Stimulated activated naive CD4-positive, alpha-beta T cell treated with Interleukin-2 at 50 U/mL for 16 hours (primary cell): ENCODE results near the gene KHK.

Experiments
- DNase-seq: peaks from one replicate; lab custom pipeline; 2025; lab: John Stamatoyannopoulos, UW

Gene KHK

DNA sequence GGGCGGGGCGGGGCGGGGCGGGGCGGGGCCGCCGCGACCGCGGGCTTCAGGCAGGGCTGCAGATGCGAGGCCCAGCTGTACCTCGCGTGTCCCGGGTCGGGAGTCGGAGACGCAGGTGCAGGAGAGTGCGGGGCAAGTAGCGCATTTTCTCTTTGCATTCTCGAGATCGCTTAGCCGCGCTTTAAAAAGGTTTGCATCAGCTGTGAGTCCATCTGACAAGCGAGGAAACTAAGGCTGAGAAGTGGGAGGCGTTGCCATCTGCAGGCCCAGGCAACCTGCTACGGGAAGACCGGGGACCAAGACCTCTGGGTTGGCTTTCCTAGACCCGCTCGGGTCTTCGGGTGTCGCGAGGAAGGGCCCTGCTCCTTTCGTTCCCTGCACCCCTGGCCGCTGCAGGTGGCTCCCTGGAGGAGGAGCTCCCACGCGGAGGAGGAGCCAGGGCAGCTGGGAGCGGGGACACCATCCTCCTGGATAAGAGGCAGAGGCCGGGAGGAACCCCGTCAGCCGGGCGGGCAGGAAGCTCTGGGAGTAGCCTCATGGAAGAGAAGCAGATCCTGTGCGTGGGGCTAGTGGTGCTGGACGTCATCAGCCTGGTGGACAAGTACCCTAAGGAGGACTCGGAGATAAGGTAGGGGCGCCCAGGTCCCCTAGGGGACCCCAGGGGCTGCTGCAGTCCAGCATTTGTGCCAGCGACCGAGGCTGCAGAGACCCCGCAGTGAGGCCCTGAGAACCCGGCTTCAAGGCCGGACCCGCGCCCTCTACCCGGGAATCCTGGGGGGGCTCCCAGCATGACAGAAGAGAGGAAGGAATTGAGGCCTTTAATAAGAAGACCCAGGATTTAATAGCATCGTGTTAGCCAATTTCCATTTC, at the start of gene KHK:
Gene KHK (plus strand): TSS at position 49 of the 870 bp plus-strand sequence. CDS start 488 bp downstream, at position 537.
- no peak for DNase-seq

DNA sequence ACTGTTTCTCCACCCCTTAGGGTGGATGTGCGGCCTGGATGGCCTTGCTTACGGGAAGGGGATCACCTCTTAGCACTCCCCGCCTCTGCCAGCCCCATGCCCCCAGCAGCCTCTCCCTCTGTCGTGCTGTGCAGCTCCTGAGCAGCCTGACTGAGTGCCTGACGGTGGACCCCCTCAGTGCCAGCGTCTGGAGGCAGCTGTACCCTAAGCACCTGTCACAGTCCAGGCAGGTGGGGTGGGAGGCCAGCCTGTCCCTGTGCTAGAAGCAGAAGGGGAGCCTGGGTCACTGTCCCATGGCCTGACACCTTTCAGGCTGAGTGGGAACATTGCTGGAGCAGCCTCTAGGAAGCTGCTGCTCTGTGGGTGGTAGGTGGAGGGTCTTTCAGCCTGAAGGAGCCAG, 48.6 kb upstream of the KHK start:
- no peak for DNase-seq

DNA sequence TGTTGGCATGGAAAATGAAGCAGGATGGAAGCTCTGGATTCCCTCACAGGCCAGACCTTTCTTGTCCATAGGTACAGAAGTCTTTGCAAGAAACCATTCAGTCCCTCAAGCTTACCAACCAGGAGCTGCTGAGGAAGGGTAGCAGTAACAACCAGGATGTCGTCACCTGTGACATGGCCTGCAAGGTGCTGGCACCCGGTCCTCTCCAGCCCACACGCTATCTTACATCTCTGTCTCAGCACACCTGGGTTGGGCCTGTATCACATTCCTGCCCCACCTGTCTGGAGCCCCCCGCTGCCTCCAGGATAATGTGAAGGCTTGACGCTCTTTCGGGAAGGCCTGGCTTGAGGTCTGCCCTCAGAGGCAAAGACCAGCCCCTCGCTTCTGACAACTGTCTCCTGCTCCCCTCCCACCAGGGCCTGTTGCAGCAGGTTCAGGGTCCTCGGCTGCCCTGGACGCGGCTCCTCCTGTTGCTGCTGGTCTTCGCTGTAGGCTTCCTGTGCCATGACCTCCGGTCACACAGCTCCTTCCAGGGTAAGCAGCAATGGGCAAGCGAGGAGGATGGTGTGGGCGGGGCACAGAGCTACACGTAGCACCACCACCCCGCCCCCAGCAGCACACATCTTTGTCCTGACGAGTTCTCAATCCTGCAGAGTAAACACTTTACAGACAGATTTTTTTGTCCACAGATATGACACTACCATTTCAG, 47.8 kb upstream of the KHK start:
- no peak for DNase-seq

DNA sequence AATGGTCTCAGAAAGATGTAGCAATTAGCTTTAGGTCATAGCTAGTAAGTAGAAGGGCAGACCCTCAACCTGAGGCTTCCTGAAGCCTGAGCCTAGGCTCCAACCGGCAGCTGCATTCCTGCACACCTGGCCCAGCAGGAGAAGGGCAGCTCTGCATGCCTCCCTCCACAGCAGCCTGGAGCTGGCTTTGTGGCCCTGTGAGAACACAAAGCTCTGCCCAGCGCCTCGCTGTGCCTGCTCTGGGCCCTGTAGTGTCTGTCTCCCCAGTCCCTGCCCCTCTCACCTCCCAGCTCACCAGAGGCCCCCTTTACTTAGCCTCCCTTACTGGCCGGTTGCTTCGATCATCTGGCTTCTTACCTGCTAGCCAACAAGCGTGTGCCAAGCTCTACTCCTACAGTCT, 47.1 kb upstream of the KHK start:
- DNase-seq: no peak

DNA sequence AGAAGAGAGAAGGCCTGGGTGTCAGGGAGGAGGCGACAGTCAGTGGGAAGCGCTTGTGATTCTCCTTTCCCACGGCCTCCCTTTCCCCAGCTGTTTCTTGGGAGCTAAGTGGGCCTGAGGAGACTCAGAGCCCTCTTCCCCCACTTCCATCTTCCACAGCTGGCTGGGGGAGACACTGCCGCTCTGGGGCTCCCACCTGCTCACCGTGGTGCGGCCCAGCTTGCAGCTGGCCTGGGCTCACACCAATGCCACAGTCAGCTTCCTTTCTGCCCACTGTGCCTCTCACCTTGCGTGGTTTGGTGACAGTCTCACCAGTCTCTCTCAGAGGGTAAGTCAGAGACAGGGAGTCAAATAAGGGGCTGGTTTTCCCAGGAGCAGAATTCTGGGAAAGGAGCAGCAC, 46.7 kb upstream of the KHK start:
- no peak for DNase-seq

DNA sequence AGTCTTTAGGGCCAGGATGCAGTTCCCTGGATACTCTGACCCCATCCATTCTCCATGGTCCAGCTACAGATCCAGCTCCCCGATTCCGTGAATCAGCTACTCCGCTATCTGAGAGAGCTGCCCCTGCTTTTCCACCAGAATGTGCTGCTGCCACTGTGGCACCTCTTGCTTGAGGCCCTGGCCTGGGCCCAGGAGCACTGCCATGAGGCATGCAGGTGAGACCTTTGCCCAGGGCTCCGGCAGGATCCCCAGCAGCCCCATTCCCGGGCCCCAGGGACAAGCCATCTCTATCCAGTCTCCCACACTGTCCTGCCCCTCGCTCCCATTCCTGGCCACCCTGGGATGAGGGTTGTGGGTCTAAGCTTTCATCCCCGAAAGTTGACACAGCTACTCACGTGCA, 46.3 kb upstream of the KHK start:
- DNase-seq: no peak

DNA sequence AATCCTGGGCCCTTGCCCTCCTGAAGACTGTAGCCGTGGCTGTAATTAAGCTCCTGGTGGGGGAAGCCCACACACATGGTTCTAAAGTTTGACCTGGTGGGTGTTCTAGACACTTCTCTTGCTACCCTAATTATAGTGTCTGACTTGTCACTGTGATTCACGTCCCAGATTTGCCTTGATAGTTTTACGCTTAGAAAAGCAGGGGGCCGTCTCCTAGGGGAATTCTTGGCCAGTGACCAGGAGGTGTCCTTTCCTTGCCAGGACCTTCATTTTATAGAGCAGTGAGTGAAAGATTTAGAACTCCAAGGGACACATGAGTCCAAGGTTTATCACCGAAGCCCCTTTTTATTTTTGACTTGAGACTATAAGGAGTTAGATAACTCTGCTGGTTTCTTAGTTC, 44.8 kb upstream of the KHK start:
- no peak for DNase-seq

DNA sequence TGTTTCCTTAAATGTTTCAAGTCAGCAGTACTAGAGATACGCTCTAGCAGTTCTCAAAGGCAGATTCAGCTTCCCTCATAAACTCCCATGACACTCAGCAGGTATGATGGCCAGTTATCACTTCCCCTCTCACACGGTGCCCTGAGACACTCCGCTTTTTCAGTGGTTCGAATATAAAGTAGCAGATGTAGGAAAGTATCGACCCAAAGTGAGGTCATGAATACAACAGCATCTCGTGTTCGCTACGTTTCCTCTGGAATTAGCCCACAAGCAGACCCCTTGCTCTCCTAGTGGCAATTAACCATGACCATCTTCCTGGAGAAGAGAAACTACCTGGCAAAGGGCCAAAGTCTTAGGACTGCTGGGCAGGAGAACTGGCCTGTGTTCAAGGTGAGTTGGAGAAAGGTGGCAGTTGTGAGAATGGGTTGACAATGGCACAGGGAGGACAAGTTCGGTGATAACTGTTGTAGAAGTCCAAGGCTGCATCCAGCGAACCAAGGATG, 44.4 kb upstream of the KHK start:
- no peak for DNase-seq

DNA sequence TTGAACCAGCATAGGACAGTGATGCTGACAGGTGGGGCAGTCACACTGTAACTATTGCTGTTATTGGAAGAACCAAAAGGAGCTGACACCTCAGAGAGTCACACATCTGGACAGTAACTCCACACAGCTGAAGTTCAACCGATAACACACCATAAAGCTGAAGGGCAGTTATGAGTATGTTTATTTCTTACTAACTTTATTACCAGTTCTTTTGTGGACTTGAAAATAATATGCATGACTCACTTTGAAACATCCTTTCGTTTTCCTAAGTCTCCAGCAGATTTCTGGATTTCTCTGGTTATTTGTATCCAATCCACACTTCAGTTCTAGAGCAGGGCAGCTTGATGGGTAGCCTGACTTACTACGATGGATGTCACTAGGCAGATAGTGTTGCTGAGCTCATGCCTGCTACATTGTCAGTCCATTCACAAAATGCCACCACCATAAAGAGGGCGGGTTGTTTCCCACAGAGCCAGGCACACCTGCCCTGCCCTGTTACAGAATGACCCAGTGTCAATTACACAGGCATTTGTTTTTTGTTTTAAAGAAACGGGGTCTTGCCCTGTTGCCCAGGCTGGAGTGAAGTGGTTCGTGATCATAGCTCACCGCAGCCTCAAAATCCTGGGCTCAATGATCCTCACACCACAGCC, 43.5 kb upstream of the KHK start:
- no peak for DNase-seq

DNA sequence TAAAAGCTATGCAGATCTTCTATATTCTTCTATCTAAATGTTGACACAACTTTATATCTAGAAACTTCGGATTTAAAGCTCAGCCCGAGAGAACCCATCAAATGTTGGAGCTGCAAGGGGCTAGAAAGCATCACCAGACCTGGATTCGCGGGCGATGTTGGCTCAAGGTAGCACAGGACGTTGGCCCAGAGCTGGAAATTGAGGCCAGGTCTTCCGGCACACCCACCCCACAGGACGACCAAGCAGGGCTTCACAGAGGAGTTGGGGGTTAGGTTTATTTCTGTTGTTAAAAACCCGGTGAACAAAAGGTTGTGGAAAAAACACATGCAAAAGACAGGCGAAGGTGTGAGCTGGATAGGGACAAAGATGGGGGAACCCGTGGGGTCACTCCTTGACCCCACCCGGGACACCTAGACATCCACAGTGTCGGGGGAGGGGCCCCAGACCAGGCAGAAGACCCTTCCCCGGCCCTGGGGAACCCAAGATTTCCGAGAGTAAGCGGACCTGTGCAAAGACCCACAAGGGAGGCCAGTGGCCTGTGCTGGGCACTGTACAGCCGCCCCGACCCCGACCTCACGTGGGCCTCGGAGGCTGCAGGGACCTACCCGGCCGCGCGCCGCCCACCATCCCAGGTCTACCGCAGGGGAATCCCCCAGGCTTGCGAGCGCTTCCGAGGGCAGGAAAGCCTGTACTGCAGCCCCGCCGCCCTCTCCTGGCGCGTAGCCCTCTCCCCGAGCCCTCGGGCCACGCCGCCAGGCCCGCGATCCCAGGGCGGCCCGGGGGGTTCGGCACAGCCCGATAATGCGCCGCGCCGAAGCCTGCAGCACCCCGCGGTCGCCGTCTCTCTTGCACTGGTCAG, 36.9 kb upstream of the KHK start:
- DNase-seq: peak; percentile 72

DNA sequence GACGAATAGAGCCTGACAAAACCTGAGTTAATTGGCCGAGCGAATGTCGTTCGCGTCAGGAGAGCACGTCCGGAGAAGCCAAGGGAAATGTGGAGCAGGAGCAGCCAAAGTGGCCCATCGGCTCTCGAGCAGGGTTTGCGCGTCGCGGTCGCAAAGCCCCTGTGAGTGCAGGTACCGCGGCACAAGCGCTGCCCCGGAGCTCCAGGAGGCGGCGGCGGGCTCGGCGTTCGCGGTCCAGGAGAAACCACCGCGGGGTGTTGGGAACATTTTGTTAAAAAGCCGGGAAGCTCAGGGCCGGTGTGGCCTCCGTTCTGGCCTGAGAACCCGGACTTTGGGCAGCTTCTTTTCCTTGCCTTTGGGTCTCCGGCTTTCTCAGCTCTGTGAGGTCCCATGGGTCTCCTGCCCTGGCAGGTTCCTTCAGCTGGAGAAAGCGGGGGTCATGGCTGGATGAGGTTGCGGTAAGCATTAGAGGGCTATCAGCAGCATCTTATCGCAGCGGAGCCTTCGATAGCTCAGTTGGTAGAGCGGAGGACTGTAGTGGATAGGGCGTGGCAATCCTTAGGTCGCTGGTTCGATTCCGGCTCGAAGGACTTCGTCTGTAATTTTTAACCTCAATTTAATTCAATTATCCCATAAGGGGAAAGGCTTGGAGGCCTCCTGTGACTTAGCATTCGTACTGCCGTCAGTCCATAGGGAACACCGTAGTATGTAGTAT, 36.1 kb upstream of the KHK start:
- peak; percentile 81 for DNase-seq

DNA sequence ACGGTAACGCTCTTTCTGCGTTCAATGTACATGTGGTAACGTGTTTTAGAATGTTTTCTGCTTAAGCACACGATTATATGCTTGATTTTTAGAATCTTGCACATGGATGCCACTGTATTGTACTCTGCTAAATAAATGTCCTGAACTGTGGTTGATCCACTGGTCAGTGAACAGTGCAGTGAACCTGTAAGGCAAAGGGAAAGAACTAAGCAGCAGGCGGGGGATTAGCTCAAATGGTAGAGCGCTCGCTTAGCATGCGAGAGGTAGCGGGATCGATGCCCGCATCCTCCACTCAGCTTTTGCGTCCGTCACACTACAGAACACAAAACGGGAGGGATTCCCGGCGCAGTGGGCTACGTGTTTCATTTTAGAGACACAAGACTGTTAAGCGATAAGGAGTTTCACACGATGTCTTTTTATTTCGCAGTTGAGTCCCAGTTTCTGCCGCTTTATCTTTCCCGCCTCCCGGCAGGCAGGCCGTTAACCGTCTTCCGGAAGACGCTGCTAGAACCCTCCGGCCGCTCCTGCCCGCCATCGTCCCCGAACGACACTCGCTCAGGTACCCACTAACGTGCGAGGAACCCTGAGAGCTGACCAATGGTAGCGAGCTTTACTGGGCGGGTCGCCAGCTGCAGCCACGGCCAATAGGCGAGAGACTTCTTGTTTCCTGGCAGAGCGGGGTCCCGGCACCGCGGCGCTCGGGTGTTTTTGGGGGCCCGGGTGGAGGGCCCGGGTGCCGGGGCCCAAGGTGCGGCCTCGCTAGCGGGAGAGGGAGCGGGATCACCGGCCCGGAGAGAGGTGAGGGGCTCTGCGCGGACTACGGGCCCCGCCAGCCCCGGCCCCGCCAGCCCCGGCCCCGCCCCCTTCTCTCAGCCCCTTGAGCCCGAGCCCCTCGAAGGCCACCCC, 35.3 kb upstream of the KHK start, which contains the start of gene AGBL5:
Gene AGBL5 (plus strand): TSS at position 673 of the 906 bp plus-strand sequence. CDS start 1,291 bp downstream, outside the sequence.
- DNase-seq: peak; percentile 95

DNA sequence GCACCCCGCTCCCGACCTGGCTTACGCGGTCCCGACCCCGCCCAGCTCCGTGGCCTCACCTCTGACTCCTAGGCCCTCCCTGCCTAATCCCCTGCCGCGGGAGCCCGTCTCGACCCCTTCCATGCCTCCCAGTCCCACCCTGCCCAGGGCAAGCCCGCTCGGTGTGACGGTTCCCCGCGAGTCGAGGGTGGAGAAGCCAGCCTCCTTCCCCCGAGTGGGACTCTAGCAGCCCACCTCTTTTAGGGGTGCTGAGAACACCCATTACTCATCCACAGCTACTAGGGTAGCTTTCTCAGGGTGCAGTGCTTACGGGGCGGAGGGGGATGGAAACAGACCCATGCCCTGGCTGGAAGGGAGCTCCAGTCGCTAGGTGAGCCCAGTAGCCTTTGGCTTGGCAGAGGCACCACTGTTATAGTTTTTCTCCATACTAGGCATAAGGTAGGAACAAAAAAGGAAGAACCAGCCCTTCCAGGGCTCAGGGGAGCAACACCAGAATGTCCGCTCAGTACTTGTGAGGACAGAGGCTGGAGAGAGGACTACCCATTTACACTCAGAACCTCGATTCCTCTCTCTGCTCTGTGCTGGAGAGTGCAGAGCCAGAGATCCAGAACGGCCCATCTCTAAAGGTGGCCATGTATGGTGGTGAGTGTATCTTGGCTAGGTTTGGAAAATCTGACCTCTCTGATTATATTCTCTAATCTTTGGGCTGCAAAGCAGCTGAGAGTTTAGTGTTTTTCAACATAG, 34.5 kb upstream of the KHK start:
- no peak for DNase-seq

DNA sequence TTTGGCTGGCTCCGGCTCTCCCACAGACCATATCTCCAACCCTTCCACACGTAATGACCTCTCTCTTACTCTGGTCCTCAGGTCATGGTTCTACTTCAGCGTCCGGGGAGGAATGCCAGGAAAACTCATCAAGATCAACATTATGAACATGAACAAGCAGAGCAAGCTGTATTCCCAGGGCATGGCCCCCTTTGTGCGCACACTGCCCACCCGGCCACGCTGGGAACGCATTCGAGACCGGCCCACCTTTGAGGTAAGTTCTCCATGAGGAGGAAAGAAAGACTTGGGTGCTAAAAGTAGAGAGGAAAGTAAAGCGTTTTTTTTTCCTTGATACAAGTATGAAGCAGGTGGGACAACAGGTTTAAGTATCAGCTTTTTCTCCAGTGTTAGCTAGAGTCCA, 33.3 kb upstream of the KHK start:
- no peak for DNase-seq

DNA sequence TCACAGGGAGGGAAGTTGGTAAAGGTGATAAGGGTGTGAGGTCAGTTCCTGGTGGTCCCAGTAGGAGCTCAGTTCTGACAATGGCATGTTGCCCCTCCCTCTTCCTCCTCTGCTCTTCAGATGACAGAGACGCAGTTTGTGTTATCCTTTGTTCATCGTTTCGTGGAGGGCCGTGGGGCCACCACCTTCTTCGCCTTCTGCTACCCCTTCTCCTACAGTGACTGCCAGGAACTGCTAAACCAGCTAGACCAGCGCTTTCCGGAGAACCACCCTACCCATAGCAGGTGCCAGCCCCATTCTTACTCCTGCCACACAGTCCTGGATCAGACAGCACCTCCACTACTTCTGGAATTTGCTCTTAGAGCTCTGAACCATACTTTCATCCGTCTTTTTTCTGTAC, 32.8 kb upstream of the KHK start:
- no peak for DNase-seq

DNA sequence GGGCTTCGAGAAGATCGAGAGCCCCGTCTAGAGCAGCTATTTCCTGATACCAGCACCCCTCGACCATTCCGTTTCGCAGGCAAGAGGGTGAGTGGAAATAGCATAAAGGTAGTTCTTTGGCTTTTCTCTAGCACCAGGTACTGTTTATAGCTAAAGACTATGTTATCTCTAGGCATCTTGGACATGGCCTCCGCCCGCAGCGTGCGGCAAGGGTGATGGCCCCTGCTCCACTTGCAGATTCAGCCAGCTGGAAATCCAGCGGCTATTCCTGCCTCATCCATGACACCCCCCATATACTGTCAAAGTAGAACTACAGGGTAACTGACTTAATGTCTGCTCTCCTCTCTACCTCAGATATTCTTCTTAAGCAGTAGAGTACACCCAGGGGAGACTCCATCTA, 31.9 kb upstream of the KHK start:
- DNase-seq: no peak

DNA sequence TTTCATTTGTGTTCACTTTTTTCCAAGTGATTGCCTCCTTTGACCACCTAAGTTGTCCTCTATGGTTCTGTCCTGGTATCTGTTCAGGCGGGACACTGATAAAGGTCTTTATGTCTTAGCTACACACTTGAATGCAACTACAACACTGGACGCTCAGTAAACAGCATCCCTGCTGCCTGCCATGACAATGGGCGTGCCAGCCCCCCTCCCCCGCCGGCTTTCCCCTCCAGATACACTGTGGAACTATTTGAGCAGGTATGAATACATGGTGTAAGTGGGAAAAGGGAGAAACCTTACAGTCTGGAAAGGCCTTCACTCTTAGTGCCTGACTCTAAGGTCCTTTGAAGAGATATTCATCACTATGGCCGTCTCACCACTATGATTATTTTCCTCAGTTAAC, 29.4 kb upstream of the KHK start:
- no peak for DNase-seq

DNA sequence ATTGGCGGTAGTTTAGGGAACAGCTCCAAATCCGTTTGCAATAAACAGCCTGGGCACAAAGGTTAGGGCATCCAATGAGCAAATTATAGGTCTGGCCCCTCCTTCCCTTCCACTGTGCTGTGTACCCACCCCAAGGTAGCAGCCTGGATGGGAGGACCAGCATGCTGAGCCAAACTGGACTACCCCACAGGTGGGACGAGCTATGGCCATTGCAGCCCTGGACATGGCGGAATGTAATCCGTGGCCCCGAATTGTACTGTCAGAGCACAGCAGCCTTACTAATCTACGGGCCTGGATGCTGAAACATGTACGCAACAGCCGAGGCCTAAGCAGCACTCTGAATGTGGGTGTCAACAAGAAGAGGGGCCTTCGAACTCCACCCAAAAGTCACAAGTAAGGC, 28.4 kb upstream of the KHK start:
- no peak for DNase-seq

DNA sequence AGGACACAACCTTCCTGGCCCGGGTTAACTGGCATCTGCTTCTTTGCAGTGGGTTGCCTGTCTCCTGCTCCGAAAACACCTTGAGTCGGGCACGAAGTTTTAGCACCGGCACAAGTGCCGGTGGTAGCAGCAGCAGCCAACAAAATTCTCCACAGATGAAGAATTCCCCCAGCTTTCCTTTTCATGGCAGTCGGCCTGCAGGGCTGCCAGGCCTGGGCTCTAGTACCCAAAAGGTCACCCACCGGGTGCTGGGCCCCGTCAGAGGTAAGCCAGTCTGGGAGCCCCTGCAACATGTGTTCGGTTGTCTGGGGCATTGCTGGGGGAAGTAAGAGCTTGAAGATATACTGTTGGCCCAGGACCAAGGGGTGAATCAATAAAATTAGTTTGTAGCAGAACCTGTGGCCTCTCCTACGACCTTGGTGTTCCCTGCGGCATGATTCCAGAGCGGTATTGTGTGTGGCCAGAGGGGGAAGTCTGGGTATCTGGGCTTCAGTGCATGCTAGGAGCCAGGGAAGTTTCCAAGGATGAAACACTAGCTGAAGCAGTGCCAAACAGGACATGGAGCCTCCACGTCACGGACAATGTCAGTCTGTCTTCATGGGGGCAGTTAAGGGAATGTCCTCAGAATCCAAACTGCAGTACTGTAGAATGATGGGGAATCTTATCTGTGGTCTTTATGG, 27.3 kb upstream of the KHK start:
- no peak for DNase-seq
